HG03060 (cell line): ENCODE measurements around the gene LENG1.
"Not testable (repeated sequence)": the region's sequence is repeated elsewhere in the genome, so short reads cannot be mapped to it uniquely, and the experiment has no call there.

Experiments
- ATAC-seq: cut with Tn5 transposase; IDR thresholded peaks from one replicate; pipeline ENCODE4 v1.9.1; 2021; ENCODE audit warnings: low read depth, moderate number of reproducible peaks; ENCODE audit not compliant: unreplicated experiment

The LENG1 gene

GRCh38 chr19:54159352-54160181 lies at the start of gene LENG1:
Gene LENG1, minus strand, starts transcription at chr19:54159721. Its CDS starts 26 bp downstream, at chr19:54159695.
- peak; percentile 84 for ATAC-seq

- ATAC-seq = no peak
Observed at GRCh38 chr19:54208784-54209057, 49.2 kb upstream of the LENG1 start.

- ATAC-seq = no peak
Observed at GRCh38 chr19:54207983-54208783, 48.7 kb upstream of the LENG1 start.

- no peak for ATAC-seq
Observed at GRCh38 chr19:54207676-54207982, 48.1 kb upstream of the LENG1 start.

GRCh38 chr19:54207193-54207592 lies 47.7 kb upstream of the LENG1 start:
- ATAC-seq = not testable (repeated sequence)

- no peak for ATAC-seq
Observed at GRCh38 chr19:54206831-54207177, 47.3 kb upstream of the LENG1 start.

- no peak for ATAC-seq
Observed at GRCh38 chr19:54206030-54206830, 46.7 kb upstream of the LENG1 start.

GRCh38 chr19:54204767-54205468 lies 45.4 kb upstream of the LENG1 start:
- ATAC-seq = no peak

- ATAC-seq = no peak
Observed at GRCh38 chr19:54203151-54203611, 43.7 kb upstream of the LENG1 start.

- no peak for ATAC-seq
Observed at GRCh38 chr19:54201980-54202379, 42.5 kb upstream of the LENG1 start.

- no peak for ATAC-seq
Observed at GRCh38 chr19:54201172-54201701, 41.7 kb upstream of the LENG1 start.

GRCh38 chr19:54199401-54199800 lies 39.9 kb upstream of the LENG1 start:
- ATAC-seq = no peak

GRCh38 chr19:54197121-54197520 lies 37.6 kb upstream of the LENG1 start:
- ATAC-seq = no peak

GRCh38 chr19:54196536-54196935 lies 37.0 kb upstream of the LENG1 start:
- no peak for ATAC-seq

- ATAC-seq = not testable (repeated sequence)
Observed at GRCh38 chr19:54194463-54194862, 34.9 kb upstream of the LENG1 start.

GRCh38 chr19:54193011-54193410 lies 33.5 kb upstream of the LENG1 start:
- ATAC-seq = no peak

GRCh38 chr19:54191811-54192453 lies 32.4 kb upstream of the LENG1 start:
- no peak for ATAC-seq

- peak; percentile 4 for ATAC-seq
Observed at GRCh38 chr19:54191011-54191810, 31.7 kb upstream of the LENG1 start, which contains the start of gene TSEN34. Gene TSEN34, plus strand, starts transcription at chr19:54191308. Its CDS starts 57 bp downstream, at chr19:54191365.

GRCh38 chr19:54190503-54191010 lies 31.0 kb upstream of the LENG1 start:
- peak; percentile 37 for ATAC-seq
